GM19035 (cell line): ENCODE measurements around the gene WDR82.

Source experiments
- ATAC-seq: cut with Tn5 transposase; IDR thresholded peaks from one replicate; pipeline ENCODE4 v1.9.1; 2021; ENCODE audit not compliant: unreplicated experiment

Gene WDR82

DNA sequence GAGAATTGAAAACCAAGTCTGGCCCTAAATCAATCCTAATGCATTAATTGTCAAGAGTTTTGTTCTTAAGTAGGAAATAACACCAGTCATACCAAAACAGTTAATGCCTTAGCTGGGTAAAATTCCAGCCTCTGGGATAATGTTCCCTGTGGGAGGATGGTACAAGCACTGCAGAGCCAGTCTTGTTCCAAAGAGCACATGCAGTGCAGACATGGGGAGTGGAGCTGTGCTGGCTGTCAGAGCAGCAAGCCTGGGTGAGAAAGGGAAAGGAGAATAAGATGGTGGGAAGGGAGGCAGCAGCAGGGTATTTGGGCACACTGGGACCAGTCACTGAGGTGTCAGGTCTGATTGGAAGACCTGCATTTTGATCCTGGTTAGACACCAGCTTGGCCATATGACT is 68.4 kb downstream of the WDR82 start:
- no peak for ATAC-seq

DNA sequence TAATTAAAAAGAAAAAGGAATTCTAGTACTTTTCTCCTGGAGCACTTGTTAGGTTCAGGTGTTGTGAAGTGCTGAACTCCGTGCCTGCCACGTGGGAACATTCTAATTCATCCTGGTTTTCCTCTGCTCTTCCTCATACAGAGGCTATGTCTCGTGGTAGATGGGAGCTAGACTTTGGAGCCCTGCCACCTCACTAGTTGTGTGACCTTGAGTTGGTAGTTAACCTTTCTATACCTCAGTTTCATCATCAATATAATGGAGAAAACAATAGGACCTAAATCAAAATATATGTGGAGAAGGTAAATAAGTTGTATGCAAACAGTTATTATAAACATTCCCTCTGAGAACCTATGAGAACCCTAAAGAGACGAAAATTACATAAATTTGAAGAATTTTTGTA is 69.9 kb downstream of the WDR82 start:
- no peak for ATAC-seq

DNA sequence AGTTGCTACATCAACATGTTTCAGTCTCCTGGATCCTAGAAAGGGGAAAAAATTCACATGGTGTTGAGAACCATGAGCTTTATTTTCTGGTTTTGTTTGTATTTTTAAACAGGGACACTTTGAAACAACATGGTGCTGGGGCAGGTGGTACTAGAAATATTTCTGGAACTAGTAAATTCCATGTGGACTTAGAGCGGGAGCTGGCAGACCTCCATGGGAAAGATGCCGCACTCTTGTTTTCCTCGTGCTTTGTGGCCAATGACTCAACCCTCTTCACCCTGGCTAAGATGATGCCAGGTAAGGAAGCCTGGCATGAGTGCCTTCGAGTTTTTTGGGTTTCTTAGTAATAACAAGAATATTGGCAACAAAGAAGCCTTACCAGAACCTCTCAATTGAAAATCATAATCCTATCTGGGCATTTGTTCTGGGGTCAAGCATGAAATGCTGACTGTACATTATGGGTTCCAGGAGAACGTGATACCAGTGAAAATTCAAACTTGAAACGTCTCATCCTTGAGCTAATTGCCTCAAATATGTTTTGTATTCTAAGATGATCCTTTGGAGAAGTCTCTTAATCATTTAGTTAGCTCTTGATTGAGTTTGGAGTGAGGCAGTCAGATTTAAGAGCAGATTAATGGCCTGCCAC is 72.6 kb downstream of the WDR82 start:
- ATAC-seq: no peak
